Activated CD4-positive, alpha-beta T cell treated with anti-CD3 and anti-CD28 coated beads, Interleukin-10, Interleukin-2, amounts not matched to agents 100 ng/mL and 50 ng/mL, durations not matched to agents 16 hours and 8 hours (primary cell): Measurements from ENCODE around the gene TGFBR1.

ENCODE experiments used
- DNase-seq: peaks from one replicate; pipeline ENCODE4 v3.0.0-alpha.2; 2020

Gene TGFBR1

DNA sequence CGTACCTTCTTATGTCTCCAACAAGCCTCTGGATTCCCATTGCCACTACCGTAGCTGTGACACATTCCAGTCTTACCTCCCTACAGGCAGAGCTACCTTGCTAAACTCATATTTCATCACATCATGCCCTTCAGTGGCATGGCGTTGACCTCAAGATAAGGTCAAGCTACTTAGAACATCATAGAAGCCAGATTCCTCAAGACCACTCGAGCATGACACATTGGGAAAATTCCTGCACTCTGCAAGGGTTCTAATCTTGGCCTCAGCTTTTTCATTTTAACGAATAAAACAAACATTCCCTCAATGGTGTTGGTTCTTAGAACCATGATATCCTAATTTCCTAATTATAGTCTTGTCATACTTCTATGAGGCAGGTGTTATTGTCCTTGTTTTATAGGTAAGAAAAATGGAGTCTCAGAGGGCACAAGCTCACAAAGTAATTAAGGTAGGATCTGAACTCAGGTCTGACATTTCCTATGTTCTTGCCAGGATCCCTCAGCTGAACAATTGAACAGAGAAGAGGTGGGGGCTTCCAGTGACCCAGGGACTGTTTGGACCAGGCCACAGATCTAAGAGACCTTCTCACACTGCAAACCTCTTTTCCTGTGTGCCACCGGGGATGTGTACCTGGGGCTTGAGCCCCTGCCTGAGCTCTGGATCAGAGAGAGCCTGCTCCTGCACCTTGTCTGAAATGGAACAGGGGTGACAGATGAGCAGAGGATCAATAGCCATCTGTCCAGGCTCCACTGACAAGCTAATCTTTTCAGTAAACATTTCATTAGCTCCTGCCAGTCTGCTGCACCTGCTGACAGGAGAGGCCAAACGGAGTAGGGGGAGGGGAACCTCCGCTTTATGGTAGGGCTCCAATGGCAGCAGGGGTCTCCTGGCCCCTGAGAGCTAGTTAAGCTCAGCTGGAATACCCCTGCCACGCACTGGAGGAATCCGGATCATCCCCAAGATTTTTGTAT lies 67.5 kb downstream of the TGFBR1 start:
- no peak for DNase-seq

DNA sequence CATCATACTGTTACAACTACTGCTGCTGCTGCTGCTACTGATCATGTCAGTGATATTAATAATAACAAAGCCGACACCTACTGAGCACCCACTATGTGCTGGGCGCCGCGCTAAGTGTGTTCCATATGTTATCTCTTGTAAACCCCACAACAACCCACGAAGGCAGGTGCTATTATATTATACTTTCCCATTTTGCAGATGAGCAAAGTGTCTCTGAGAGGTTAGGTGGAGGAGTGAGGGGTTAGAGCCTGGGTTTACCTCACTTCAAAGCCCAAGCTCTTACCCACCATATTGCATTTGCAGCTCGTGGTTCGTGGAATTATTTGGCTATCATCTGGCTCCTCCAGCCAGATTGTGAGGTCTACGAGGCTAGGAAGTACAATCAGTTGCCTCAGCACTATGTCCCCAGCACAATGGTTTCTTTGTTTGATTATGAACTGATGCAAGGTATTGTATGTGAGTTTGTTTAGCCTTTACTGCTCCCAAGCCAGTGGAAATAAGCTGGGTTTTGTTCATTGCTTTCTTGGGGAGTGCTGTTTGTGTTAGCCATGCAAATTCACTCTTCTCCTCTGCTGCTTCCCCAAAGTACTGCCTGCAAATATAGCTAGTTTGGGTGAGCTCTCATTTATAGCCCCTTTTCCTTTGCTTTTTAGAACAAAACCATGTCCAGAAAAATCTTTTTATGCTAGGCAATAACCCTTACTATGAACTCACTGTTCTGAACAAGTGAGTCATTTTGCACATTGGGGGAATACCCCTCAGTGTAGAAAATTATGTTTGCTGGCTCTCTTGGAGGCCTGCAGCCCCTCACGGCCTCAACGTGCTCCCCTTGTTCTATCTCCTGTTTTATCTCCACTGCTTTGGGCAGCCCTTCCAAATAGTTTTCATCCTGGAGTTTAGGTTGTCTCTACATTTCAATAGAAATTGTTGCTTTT lies 68.9 kb downstream of the TGFBR1 start:
- DNase-seq = peak; percentile 45

GRCh38 chr9:99176527-99177013 lies 71.7 kb downstream of the TGFBR1 start:
- DNase-seq = no peak

DNA sequence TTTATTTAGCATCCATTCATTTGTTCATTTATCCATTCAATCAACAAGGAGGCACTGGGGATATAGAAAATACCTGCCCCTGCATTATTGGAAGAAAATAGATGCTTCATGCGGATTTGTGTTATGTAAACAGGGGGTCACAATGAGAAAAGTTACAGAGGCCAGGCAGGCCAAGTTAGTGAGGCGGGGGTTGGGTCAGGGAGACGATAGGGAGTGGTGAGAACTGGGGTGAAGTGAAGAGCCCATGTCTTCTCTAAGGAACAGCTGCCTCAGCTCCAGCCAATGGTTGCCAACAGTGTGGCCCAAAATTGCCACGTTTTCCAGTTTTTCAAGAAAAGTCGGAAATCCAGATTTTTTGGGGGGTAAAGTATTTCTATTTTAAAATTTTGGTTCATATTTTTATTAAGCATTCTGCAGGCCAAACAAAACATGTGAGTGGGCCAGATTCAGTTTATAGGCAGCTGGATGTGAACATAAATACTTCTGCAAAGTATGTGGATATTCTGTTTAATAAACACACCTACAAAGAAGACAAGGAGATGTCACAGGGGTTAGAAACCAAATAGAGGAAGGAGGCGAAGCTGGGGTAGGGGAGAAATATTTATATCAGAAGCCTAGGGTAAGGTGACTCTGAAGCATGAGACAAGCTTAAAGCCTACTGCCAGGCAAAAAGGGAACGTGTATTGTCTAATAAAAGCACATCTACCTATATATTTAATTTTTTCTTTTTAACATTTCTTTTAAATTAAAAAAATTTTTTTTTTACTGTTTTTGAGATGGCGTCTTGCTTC lies 72.9 kb downstream of the TGFBR1 start:
- DNase-seq = no peak

DNA sequence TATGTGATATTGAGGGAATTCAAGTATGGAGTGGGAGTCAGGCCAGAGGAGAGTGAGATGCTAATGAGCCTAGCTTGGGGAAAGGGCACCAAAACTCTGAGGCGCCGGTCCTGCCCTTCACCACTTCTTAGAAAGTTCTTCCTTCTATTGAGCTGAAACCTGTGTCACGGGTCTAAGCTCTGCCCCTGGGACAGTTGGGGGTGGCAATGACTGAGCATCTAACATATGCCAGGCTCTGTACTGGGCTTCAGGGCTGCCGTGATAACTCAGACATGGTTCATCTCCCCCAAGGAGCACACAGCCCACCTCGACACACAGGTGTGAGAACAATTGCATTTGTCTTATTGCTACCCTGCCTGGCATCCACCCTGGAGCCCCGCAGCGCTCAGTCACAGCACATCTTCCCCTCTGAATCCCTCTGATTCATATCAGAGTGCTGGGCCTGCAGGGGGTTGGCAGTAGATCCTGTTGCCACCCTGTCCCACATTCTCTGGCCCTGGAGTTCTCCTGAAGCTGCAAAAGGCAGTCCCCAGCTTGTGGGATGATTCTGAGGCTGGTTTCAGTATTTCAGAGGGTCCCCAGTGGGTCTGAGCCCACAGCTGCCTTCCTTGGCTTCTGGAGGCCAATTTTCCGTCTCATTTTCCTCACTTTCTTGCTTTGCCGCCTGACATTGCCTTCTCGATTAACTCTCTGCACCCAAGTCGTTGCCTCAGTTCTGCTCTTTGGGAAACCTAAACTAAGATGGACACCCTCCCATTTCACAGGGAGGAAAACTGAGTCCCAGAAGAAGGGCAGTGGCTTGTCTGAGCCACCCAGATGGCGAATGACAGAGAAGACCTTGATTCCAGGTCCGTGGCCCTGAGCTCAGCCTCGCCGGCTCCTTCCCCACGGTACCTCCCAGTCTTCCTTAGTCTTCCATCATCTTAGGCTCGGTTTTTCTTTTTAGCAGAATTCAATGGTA lies 74.3 kb downstream of the TGFBR1 start:
- no peak for DNase-seq

GRCh38 chr9:99180199-99180598 lies 75.3 kb downstream of the TGFBR1 start:
- DNase-seq = peak; percentile 86

- no peak for DNase-seq
Observed at GRCh38 chr9:99180662-99181061, 75.7 kb downstream of the TGFBR1 start.

DNA sequence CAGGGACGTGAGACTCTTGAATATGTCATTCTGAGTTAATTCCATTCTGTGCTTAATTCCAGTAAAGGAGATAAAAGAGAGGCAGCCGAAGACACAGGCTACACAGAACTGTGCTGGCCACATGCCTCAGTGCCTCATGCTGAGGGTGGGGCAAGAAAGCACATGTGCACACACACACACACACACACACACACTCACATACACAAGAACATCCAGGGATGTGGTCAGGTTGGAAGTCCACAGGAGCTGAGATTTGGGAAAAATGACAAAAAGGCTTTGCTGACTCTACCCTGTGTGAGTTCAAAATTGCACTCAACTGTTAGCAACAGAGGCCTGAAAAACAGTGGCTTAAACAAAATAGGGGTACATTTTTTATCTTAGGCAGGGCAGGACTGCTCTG lies 76.3 kb downstream of the TGFBR1 start:
- DNase-seq = no peak

GRCh38 chr9:99181621-99182020 lies 76.7 kb downstream of the TGFBR1 start:
- peak; percentile 77 for DNase-seq

- no peak for DNase-seq
Observed at GRCh38 chr9:99182356-99182755, 77.4 kb downstream of the TGFBR1 start.

- DNase-seq = no peak
Observed at GRCh38 chr9:99183616-99184015, 78.7 kb downstream of the TGFBR1 start.

DNA sequence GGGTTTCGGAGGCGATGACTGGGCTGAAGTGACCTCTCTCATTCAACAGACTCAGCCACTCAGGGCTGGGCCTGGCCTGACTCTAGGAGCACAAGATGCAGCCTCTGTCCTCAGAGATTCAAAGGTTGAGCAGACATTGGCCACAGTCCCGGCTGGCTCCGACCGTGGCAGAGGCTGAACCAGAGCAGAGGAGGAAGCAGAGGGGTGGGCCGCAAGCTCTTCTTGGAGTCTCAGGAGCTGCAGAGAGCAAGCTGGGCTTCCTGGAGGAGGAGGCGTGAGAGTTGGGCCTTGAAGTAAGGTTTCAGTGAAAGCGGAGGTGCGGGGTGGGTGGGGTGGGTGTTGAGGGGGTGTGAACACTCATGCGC lies 79.2 kb downstream of the TGFBR1 start:
- DNase-seq = no peak

DNA sequence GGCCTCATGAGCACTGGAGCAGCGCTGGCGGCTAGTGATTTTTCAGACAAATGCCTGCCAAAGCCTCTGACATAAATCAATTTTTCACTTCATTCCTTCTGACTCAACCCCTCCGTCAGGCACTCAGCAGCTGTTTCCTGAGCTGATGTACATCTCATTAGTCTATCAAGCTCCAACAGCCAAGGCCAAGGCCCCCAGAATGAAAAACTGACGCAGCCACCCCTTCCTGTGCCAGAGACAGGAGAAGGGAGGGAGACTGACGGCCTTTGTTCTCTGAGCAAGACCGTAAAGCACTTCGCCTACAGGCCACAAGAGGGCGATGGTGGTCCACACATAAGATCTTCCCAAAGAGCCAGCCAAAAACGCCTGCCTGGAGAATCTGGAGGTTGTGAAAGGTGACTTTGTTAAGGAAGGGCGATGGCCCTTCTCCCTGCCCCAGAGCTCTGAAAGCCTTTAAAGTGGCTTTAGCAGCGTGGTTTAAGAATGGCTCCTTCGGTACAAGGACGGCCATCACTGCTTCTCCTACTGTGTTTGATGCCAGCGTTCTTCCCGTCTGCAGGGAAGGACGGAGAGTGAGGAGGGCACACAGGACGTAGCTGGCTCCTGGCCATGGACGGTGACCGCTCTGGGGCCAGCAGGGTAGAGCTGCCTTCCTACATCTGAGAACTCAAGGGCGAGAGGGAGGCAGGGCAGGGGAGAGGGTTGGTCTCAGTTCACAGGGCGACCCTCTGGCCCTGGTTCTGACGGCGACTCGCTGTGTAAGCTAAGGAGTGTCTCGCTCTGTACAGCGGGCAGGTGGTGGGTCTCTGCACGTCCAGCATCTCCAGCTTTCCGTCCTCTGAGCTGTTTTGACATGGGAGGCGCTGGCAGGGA lies 79.8 kb downstream of the TGFBR1 start:
- DNase-seq = peak; percentile 91

DNA sequence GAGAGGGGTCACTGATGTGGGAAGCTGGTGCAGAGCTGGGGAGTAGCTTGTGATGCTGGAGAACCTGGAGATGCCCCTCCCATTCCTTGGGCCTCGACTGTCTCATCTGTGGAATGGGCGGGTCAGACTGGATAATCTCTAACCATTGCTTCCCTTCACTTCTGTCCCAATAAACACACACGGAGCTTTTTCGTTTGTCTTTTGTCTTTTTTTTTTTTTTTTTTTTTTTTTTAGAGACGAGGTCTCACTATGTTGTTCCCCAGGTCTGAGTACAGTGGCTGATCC lies 80.4 kb downstream of the TGFBR1 start:
- DNase-seq = no peak

GRCh38 chr9:99185934-99186333 lies 81.0 kb downstream of the TGFBR1 start:
- no peak for DNase-seq

- no peak for DNase-seq
Observed at GRCh38 chr9:99187311-99187710, 82.4 kb downstream of the TGFBR1 start.

DNA sequence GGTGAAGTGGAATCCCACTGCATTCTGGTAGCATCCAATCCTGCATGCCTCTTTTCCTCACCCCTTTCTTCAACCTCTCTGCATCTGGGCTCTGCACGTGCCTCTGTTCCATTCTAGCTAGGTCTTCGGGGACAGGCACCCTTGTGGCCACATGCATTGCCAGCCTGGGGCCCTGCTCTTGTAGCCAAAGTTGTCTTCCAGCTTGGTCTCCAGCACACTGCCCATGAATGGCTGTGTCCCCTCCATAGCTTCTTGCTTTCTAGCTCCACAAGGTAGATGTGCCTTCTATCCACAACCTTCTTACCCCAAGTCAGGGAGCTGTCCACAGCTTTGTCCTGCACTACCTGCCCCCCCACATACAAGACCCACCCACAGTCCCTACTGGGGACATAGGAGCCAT lies 84.3 kb downstream of the TGFBR1 start:
- no peak for DNase-seq

DNA sequence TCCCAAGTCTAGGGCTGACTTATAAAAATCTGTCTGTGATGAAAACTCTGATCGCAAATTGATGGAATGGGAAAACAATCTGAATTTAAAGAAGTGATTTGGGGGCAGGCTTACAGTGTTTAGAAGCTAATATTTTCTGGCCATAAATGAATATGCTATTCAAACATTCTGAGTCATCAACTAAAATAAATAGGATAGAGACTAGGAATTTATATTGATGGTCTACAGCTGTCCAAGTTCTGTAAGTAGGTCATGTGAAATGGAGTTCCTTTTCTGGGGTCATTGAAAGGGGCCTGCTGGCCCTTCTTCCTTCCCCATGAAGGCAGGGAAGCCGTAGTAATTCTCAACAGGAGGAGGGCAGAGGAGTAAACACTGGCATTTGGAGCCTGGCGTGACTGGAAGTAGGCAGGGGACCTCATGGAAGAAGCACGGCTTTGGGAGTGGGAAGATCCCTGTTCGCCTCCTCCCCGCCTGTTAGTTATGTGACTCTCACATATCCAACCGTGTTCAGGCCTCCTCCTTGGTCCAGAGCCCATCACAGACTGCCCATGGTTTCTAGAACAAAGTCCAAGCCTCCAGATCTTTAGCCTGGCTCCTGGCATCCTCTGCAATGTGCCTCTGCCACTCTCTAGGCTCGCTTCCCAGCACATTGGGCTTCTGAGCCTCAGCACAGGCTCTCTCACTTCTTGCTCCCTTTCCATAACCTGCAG lies 85.1 kb downstream of the TGFBR1 start:
- DNase-seq = no peak

DNA sequence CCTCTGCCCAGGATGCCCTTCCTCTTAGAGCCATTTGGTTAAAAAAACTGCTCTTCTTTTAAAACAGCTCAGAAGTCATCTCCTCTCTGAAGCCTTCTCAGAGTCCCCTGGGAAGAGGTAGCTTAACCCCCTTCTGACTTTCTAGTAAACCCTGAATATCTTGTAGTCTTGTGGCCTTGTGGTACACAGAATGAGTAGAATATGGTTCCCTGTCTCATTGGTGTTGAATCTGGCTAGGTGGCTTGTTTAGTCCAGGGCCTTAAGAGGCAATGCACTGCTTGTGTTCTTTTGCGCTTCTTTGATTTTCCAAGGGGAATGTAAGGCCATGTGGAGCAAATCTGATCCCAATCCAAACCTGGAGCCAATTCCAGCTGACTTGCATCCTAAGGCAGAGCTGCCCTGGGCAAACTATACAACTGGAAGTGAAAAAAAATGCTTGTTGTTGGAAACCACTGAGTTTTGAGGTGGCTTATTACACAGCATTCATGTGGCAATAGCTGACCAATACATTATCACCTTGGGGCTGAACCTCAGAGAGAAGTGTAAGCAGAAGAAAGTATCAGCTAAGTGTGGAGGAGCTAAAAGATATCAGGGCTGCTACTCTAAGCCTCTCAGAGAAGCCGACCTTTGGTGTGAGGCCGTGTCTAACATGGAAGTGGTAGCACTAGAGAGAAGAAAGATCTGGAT lies 85.8 kb downstream of the TGFBR1 start:
- no peak for DNase-seq
